Endothelial cell (in vitro differentiated cells): ENCODE results near the gene MEI1. TPM values are rescaled to one million over a fixed set of nuclear protein-coding genes. Genes with fewer than 3 reads are reported as not detected.

Experiments
- DNase-seq: peaks from one replicate; pipeline ENCODE4 v3.0.0; 2021; ENCODE audit warnings: low spot score
- H3K27ac Mint-ChIP-seq: one replicate; pipeline ENCODE4 v1.8.0; 2021; ENCODE audit warnings: mixed read lengths, inconsistent platforms; ENCODE audit not compliant: unreplicated experiment
- H3K27me3 Mint-ChIP-seq: one replicate; pipeline ENCODE4 v1.8.0; 2021; ENCODE audit warnings: mild to moderate bottlenecking, moderate library complexity, mixed read lengths, inconsistent platforms; ENCODE audit not compliant: unreplicated experiment
- H3K36me3 Mint-ChIP-seq: one replicate; pipeline ENCODE4 v1.8.0; 2021; ENCODE audit warnings: mild to moderate bottlenecking, low read depth, mixed read lengths, inconsistent platforms; ENCODE audit not compliant: unreplicated experiment
- H3K4me1 Mint-ChIP-seq: one replicate; pipeline ENCODE4 v1.8.0; 2021; ENCODE audit warnings: mild to moderate bottlenecking, mixed read lengths, inconsistent platforms; ENCODE audit not compliant: unreplicated experiment
- H3K4me3 Mint-ChIP-seq: one replicate; pipeline ENCODE4 v1.8.0; 2021; ENCODE audit warnings: mild to moderate bottlenecking, mixed read lengths, inconsistent platforms; ENCODE audit not compliant: unreplicated experiment
- H3K9me3 Mint-ChIP-seq: one replicate; pipeline ENCODE4 v1.8.0; 2021; ENCODE audit warnings: mixed read lengths, inconsistent platforms; ENCODE audit not compliant: unreplicated experiment
- total RNA-seq: library from RNA; stranded (reverse); fragmentation: NEBNext Ultra II Directional; extraction: Animal tissue kit (Norgen Biotek cat#: 25700); gene quantifications from one replicate; pipeline ENCODE4 v1.2.1, GENCODE V29; 2021; ENCODE audit not compliant: unreplicated experiment
- TF ChIP-seq, protein P1 (sequence below): fragments of 200-600 bp; sonication (generic); IDR thresholded peaks from one replicate; pipeline ENCODE4 v1.5.0; 2021; ENCODE audit warnings: antibody characterized with exemption; ENCODE audit not compliant: unreplicated experiment

Gene MEI1
- total RNA-seq, 1 donor from 2014 or later: 0.38 TPM

GRCh38 chr22:41800348-41801146 is 101.2 kb downstream of the MEI1 start, which contains the start of gene CCDC134:
Gene CCDC134, plus strand, starts transcription at chr22:41800679. Its CDS starts 8,212 bp downstream, at chr22:41808891.
- H3K27me3 Mint-ChIP-seq: peaks cover 8% of the 10 kb centered on the region
- H3K27ac Mint-ChIP-seq: peak within 1 kb of the TSS; percentile 66
- H3K9me3 Mint-ChIP-seq: no peaks in the 10 kb centered on the region
- peak; percentile 79 for DNase-seq
- peaks cover 11% of the 10 kb centered on the region for H3K4me1 Mint-ChIP-seq
- H3K4me3 Mint-ChIP-seq: peak within 1 kb of the TSS; percentile 93
- no peaks in the 10 kb centered on the region for H3K36me3 Mint-ChIP-seq
- TF ChIP-seq, protein P1, sequence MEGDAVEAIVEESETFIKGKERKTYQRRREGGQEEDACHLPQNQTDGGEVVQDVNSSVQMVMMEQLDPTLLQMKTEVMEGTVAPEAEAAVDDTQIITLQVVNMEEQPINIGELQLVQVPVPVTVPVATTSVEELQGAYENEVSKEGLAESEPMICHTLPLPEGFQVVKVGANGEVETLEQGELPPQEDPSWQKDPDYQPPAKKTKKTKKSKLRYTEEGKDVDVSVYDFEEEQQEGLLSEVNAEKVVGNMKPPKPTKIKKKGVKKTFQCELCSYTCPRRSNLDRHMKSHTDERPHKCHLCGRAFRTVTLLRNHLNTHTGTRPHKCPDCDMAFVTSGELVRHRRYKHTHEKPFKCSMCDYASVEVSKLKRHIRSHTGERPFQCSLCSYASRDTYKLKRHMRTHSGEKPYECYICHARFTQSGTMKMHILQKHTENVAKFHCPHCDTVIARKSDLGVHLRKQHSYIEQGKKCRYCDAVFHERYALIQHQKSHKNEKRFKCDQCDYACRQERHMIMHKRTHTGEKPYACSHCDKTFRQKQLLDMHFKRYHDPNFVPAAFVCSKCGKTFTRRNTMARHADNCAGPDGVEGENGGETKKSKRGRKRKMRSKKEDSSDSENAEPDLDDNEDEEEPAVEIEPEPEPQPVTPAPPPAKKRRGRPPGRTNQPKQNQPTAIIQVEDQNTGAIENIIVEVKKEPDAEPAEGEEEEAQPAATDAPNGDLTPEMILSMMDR: no peak

DNA sequence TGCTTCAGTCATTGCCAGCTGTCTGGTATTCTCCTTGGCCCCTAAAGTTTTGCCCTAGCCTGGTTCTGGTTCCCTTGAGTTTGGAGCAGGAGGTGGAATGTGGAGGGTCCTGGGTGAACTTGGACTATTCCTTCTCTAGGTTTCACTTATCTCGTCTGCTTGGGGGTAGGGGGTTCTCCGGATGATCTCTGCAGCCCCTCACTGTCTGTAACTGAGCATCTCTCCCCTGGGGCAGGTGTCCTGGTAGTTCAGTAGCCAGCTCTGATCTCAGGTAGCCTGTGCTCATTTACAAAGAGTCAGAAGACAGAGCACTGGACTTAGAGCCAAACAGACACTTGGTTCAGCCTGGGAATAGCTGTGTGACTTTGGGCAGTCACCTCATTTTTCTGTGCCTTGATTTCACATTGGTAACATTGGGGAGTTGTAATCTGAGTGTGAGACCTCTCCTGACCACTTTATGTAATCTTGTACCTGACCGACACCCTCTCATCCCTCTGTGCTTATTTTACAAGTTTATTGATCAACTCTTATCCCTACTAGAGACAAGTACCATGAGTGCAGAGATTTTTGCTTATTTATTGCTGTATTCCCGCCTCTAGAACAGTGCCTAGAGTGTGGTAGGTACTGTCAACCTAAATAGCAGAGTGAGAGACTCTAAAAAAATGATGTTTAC is 102.0 kb downstream of the MEI1 start:
- Mint-ChIP-seq H3K9me3 (no peaks in the 10 kb centered on the region), H3K4me3 (peak overlapping the region; percentile 93)
- TF ChIP-seq, protein P1: no peak

DNA sequence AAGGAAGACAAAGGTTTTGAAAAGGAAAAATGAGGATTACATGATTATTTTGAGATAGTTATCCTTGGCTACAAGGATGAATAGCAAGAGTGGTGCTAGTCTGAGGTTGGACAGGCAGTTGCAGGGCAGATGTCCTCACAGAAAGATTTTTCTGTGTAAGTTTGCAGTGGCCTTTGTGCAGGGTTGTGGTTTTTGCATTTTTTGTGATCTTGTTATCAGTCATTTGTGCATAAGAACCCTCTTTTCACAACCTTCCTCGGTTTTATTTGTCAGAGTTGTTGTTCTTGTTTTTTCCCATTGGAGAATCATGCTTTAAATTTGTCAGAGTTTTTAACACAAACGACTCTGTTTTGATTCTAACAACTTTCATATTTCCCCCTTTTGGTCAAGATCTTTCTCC is 102.6 kb downstream of the MEI1 start:
- DNase-seq: no peak
- Mint-ChIP-seq H3K27ac (no peak overlapping the region), H3K4me1 (peaks cover 11% of the 10 kb centered on the region), H3K27me3 (peaks cover 8% of the 10 kb centered on the region), H3K36me3 (no peaks in the 10 kb centered on the region), H3K9me3 (no peaks in the 10 kb centered on the region), H3K4me3 (peak overlapping the region; percentile 93)
- TF ChIP-seq, protein P1: no peak

More for the DNA sequence above, 102.0 kb downstream of the MEI1 start:
- Mint-ChIP-seq H3K4me1 (peaks cover 11% of the 10 kb centered on the region), H3K27ac (no peak overlapping the region), H3K27me3 (peaks cover 8% of the 10 kb centered on the region), H3K36me3 (no peaks in the 10 kb centered on the region)
- DNase-seq: no peak

- Mint-ChIP-seq H3K36me3 (no peaks in the 10 kb centered on the region), H3K4me3 (no peak overlapping the region), H3K27ac (no peak overlapping the region), H3K9me3 (no peaks in the 10 kb centered on the region), H3K4me1 (peaks cover 8% of the 10 kb centered on the region), H3K27me3 (peaks cover 8% of the 10 kb centered on the region)
- DNase-seq: no peak
- TF ChIP-seq, protein P1: no peak
These were observed 106.3 kb downstream of the MEI1 start for GRCh38 chr22:41805639-41806038.

DNA sequence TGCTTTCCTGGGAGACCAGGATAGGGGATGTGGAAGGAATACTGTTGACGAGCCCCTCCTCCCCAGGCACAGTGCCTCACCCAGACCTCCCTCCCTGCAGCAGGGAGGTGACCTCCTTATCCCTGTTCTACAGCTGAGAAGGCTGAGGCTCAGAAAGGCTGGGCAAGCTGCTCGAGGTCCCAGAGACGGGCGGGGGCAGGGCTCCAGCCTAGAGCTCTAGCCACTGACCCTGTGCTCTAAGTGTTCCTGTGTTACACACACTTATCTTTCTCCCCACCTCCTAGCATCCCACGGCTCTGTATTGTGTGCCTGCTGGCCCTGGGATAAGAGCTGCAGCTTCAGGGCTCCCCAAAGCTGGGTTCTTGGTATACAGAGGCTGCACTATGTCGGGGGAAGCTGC is 109.1 kb downstream of the MEI1 start:
- DNase-seq: no peak
- Mint-ChIP-seq H3K36me3 (no peaks in the 10 kb centered on the region), H3K9me3 (no peaks in the 10 kb centered on the region), H3K27ac (no peak overlapping the region), H3K4me3 (no peak overlapping the region), H3K4me1 (no peaks in the 10 kb centered on the region), H3K27me3 (no peaks in the 10 kb centered on the region)
- TF ChIP-seq, protein P1: no peak
